Activated T-helper 2 cell treated with anti-CD3 and anti-CD28 coated beads, Interferon-gamma antibody, Interleukin-2, Interleukin-4, amounts not matched to agents 10 μg/mL and 5 μg/mL and 100 μg/mL, durations not matched to agents 14 hours and 24 hours and 36 hours (primary cell): Measurements from ENCODE around the gene DISC1. TPM values are rescaled to one million over a fixed set of nuclear protein-coding genes. Genes with fewer than 3 reads are reported as not detected.
"Not testable (repeated sequence)": the region's sequence is repeated elsewhere in the genome, so short reads cannot be mapped to it uniquely, and the experiment has no call there.

Experiments
- DNase-seq: peaks from one replicate; pipeline ENCODE4 v3.0.0; 2021; ENCODE audit warnings: low spot score
- H3K27ac Mint-ChIP-seq: one replicate; pipeline ENCODE4 v1.8.0; 2021; ENCODE audit warnings: mixed read lengths
- H3K27me3 Mint-ChIP-seq: one replicate; pipeline ENCODE4 v1.8.0; 2021; ENCODE audit warnings: low read depth, mixed read lengths
- H3K36me3 Mint-ChIP-seq: one replicate; pipeline ENCODE4 v1.8.0; 2021; ENCODE audit warnings: low read depth, mixed read lengths
- H3K4me1 Mint-ChIP-seq: one replicate; pipeline ENCODE4 v1.8.0; 2021; ENCODE audit warnings: low read depth, mixed read lengths
- H3K4me3 Mint-ChIP-seq: one replicate; pipeline ENCODE4 v1.8.0; 2021; ENCODE audit warnings: low read depth, mild to moderate bottlenecking, moderate library complexity, mixed read lengths
- H3K9me3 Mint-ChIP-seq: one replicate; pipeline ENCODE4 v1.8.0; 2021; ENCODE audit warnings: mixed read lengths
- intact Hi-C: fragments of 100-400 bp; cut with micrococcal nuclease; formaldehyde crosslinking; loops from one replicate; pipeline ENCODE4 v1.15.1; 2023
- total RNA-seq: library from RNA; stranded (reverse); gene quantifications from 2 replicates; pipeline ENCODE4 v1.2.3, GENCODE V29; 2022

Gene DISC1
- total RNA-seq, 1 donor from 2014 or later: 1.5 TPM

DNA sequence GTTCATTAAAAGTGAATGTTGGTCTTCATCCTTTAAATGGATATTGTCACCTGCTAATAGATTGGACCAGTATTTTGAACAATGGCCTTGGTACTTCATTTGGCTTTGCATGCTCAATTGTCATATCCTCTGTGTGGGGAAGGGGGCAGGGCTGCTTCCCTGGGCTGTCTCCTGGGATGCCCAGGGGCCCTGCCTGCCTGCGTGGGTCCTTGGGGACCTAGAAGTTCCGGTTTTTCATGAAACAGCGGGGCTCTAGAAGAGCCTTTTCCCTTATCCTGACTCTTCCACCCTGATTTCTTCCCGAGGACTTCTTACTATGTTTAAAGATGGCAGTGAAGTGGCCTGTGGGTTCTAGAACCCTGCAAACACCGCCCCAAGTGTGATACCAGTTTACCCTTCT, 97.5 kb downstream of the DISC1 start:
- intact Hi-C loops: no loop called here
- no peak for DNase-seq
- Mint-ChIP-seq H3K4me1 (no peaks in the 10 kb centered on the region), H3K36me3 (no peaks in the 10 kb centered on the region), H3K9me3 (no peaks in the 10 kb centered on the region), H3K4me3 (no peak overlapping the region), H3K27me3 (no peaks in the 10 kb centered on the region), H3K27ac (no peak overlapping the region)

- intact Hi-C loops: no loop called here
- H3K4me1 Mint-ChIP-seq: no peaks in the 10 kb centered on the region
- H3K27ac Mint-ChIP-seq: no peak overlapping the region
- no peaks in the 10 kb centered on the region for H3K9me3 Mint-ChIP-seq
- H3K36me3 Mint-ChIP-seq: no peaks in the 10 kb centered on the region
- H3K27me3 Mint-ChIP-seq: no peaks in the 10 kb centered on the region
- DNase-seq: no peak
- no peak overlapping the region for H3K4me3 Mint-ChIP-seq
Measured at GRCh38 chr1:231724876-231725647, 98.5 kb downstream of the DISC1 start.

DNA sequence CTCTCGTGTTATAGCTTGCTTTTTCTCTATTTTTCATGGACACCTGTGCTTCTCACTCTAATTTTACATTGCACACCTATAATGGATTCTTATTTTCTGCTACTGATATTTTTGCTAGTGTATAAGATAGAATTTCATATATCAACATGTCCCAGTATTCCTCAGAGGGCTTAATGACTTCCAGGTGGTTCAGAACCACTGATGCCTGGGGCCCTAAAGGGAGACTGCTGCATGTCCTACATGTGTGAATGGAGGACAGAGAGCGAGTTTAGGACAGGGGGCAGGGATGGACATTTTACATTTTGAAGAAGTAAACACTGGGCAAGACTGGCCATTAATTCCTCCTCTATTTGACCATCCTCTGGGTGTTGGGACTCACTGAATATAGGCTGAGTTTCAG, 100.6 kb downstream of the DISC1 start:
- Mint-ChIP-seq H3K36me3 (no peaks in the 10 kb centered on the region), H3K9me3 (no peaks in the 10 kb centered on the region), H3K27ac (no peak overlapping the region), H3K4me3 (no peak overlapping the region), H3K27me3 (no peaks in the 10 kb centered on the region), H3K4me1 (no peaks in the 10 kb centered on the region)
- DNase-seq: no peak
- intact Hi-C loops: no loop called here

DNA sequence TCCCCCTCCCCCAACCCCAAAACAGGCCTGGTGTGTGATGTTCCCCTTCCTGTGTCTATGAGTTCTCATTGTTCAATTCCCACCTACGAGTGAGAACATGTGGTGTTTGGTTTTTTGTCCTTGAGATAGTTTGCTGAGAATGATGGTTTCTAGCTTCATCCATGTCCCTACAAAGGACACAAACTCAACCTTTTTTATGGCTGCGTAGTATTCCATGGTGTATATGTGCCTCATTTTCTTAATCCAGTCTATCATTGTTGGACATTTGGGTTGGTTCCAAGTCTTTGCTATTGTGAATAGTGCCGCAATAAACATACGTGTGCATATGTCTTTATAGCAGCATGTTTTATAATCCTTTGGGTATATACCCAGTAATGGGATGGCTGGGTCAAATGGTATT, 102.4 kb downstream of the DISC1 start:
- H3K36me3 Mint-ChIP-seq, intact Hi-C loops, H3K4me3 Mint-ChIP-seq, H3K27me3 Mint-ChIP-seq, H3K27ac Mint-ChIP-seq, DNase-seq, H3K4me1 Mint-ChIP-seq, H3K9me3 Mint-ChIP-seq: not testable (repeated sequence)

DNA sequence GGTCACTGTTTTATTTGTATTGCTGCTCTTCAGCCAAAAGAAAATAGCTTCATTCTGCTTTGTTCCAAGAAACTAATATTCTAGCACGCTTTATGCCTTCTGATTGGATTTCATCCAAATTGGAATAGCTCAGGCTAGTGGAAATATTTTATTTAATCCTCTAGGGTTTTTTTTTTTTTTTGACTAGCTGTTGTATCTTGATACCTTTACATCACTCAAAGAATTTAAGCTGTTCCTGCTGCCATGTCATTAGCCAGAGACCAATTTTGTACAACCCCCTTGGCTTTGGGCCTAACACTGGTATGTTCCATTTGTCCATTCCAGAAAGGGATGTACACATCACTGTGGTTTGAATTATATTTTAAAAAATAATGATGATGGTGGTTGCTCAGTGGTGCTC, 103.0 kb downstream of the DISC1 start:
- no peaks in the 10 kb centered on the region for H3K9me3 Mint-ChIP-seq
- no peaks in the 10 kb centered on the region for H3K4me1 Mint-ChIP-seq
- no peak overlapping the region for H3K4me3 Mint-ChIP-seq
- no peaks in the 10 kb centered on the region for H3K36me3 Mint-ChIP-seq
- no peak for DNase-seq
- H3K27ac Mint-ChIP-seq: no peak overlapping the region
- no peaks in the 10 kb centered on the region for H3K27me3 Mint-ChIP-seq
- intact Hi-C loops: no loop called here

DNA sequence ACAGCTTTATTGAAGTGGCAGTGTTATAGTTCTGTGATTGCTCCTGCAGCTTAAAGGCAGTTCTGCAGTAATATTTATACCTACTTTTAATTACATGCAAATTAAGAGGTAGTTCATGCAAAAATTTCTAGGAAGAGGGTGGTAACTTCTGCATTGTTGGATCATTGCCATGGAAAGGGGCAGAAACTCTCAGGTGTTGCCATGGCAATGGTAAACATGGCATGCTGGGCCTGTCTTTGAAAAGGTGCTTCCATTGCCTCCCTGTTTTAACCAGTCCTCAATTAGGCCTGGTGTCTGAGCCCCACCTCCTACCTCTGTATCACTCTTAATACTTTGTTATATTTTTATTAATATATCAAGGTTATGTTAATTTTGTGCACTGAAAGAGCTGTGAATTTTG, 104.7 kb downstream of the DISC1 start:
- Mint-ChIP-seq H3K9me3 (no peaks in the 10 kb centered on the region), H3K4me1 (no peaks in the 10 kb centered on the region), H3K4me3 (no peak overlapping the region), H3K27ac (no peak overlapping the region), H3K27me3 (no peaks in the 10 kb centered on the region), H3K36me3 (no peaks in the 10 kb centered on the region)
- intact Hi-C loops: no loop called here
- no peak for DNase-seq

- Mint-ChIP-seq H3K27me3 (no peaks in the 10 kb centered on the region), H3K4me1 (no peaks in the 10 kb centered on the region), H3K36me3 (no peaks in the 10 kb centered on the region), H3K4me3 (no peak overlapping the region), H3K9me3 (no peaks in the 10 kb centered on the region), H3K27ac (no peak overlapping the region)
- DNase-seq: no peak
- intact Hi-C loops: no loop called here
Measured at GRCh38 chr1:231733063-231733462, 106.5 kb downstream of the DISC1 start.

DNA sequence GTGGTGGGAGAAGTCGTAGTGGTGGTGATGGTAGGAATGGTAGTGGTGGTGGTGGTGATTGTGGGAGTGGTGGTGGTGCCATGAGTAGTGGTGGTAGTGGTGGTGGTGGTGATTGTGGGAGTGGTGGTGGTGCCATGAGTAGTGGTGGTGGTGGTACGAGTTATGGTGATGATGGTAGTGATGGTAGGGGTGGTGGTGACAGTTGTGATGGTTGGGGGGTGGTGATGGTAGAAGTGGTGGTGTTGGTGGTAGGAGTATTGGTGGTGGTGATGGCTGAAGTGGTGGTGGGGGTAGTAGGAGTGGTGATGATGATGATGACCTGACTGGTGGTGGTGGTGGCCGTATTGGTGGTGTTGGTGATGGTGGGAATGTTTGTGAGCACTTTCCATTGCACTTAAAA, 107.1 kb downstream of the DISC1 start:
- Mint-ChIP-seq H3K27ac (no peak overlapping the region), H3K9me3 (no peaks in the 10 kb centered on the region), H3K4me1 (no peaks in the 10 kb centered on the region), H3K36me3 (no peaks in the 10 kb centered on the region), H3K27me3 (no peaks in the 10 kb centered on the region), H3K4me3 (no peak overlapping the region)
- no peak for DNase-seq
- intact Hi-C loops: no loop called here

GRCh38 chr1:231734417-231734816, 107.8 kb downstream of the DISC1 start:
- H3K36me3 Mint-ChIP-seq: no peaks in the 10 kb centered on the region
- H3K4me1 Mint-ChIP-seq: no peaks in the 10 kb centered on the region
- no peak overlapping the region for H3K27ac Mint-ChIP-seq
- H3K4me3 Mint-ChIP-seq: no peak overlapping the region
- H3K9me3 Mint-ChIP-seq: no peaks in the 10 kb centered on the region
- no peaks in the 10 kb centered on the region for H3K27me3 Mint-ChIP-seq
- intact Hi-C loops: no loop called here
- no peak for DNase-seq

GRCh38 chr1:231735411-231735810, 108.8 kb downstream of the DISC1 start:
- Mint-ChIP-seq H3K27me3 (no peaks in the 10 kb centered on the region), H3K4me3 (no peak overlapping the region), H3K36me3 (no peaks in the 10 kb centered on the region), H3K27ac (no peak overlapping the region), H3K9me3 (no peaks in the 10 kb centered on the region), H3K4me1 (no peaks in the 10 kb centered on the region)
- no peak for DNase-seq
- intact Hi-C loops: no loop called here

- Mint-ChIP-seq H3K4me3 (no peak overlapping the region), H3K9me3 (no peaks in the 10 kb centered on the region), H3K27me3 (no peaks in the 10 kb centered on the region), H3K36me3 (no peaks in the 10 kb centered on the region), H3K4me1 (no peaks in the 10 kb centered on the region), H3K27ac (no peak overlapping the region)
- intact Hi-C loops: no loop called here
- no peak for DNase-seq
Measured at GRCh38 chr1:231735941-231736340, 109.4 kb downstream of the DISC1 start.

GRCh38 chr1:231736464-231736863, 109.9 kb downstream of the DISC1 start:
- Mint-ChIP-seq H3K27me3 (no peaks in the 10 kb centered on the region), H3K4me3 (no peak overlapping the region), H3K4me1 (no peaks in the 10 kb centered on the region), H3K36me3 (no peaks in the 10 kb centered on the region), H3K27ac (no peak overlapping the region), H3K9me3 (no peaks in the 10 kb centered on the region)
- no peak for DNase-seq
- intact Hi-C loops: no loop called here

DNA sequence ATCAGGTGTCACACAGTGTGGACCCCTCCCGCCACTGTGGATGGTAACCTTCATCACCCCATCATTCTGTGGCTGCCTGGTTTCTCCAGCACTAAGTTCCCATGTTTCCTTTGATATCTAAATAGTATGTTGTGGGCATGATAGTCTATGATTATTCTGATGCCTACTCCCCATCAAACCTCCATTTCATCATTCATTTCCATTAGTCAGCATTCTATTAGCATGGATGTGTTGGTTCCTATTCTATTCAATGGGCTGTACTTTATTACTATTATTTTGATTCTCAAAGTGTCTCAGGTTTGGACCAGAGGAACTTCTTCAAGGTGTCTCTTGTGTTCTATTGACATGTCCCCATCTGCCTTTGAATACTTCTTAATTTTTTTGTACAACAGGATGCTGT, 112.0 kb downstream of the DISC1 start:
- no peaks in the 10 kb centered on the region for H3K9me3 Mint-ChIP-seq
- intact Hi-C loops: no loop called here
- no peak overlapping the region for H3K4me3 Mint-ChIP-seq
- no peaks in the 10 kb centered on the region for H3K27me3 Mint-ChIP-seq
- no peaks in the 10 kb centered on the region for H3K36me3 Mint-ChIP-seq
- H3K4me1 Mint-ChIP-seq: no peaks in the 10 kb centered on the region
- H3K27ac Mint-ChIP-seq: no peak overlapping the region
- no peak for DNase-seq

DNA sequence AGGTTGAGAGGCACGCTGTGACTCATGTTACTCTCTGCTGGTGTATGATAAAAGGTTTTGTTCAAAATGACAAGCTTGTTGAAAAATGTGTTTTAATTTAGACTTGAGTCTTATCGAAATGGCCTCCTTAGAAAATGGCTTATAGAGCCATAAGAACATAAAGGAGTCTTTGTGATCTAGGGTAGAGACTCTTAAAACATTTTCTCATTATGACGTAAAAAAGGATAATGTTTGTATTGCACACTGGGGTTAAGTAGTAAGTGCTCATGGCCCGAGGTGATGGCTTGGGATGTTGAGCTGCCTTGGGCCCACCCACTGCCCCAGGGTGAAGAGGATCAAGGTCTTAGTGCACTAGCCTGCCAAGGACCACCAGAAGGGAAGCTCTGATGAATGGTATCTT, 117.4 kb downstream of the DISC1 start:
- DNase-seq: no peak
- peaks cover 2% of the 10 kb centered on the region for H3K27me3 Mint-ChIP-seq
- H3K36me3 Mint-ChIP-seq: no peaks in the 10 kb centered on the region
- no peaks in the 10 kb centered on the region for H3K4me1 Mint-ChIP-seq
- H3K27ac Mint-ChIP-seq: no peak overlapping the region
- H3K9me3 Mint-ChIP-seq: no peaks in the 10 kb centered on the region
- no peak overlapping the region for H3K4me3 Mint-ChIP-seq
- intact Hi-C loops: no loop called here
